A549 (cell line): ENCODE results near the gene PPM1L. TPM values are rescaled to one million over a fixed set of nuclear protein-coding genes. Genes with fewer than 3 reads are reported as not detected.

Experiments used
- ATAC-seq, 2 experiments: fragments of 200-7000 bp in 1 of 2; fragments of >200 bp in 1 of 2; cut with Nextera tagmentation in 1 of 2; cut with Tn5 transposase in 1 of 2; 3 replicates each; pipeline versions ENCODE4 v1.8.0 to v1.9.1; 2018 to 2020; ENCODE audit warnings: mild to moderate bottlenecking in 1 of 2, moderate library complexity in 1 of 2
- CTCF ChIA-PET: fragments of 300-600 bp; sonication (Branson Sonifier 250); formaldehyde crosslinking; extraction: SDS; loops from one replicate; lab custom pipeline; 2021; ENCODE audit warnings: antibody characterized with exemption, inconsistent platforms; lab: Yijun Ruan, JAX
- POLR2A ChIA-PET: fragments of 350-600 bp; formaldehyde crosslinking; extraction: SDS; loops from one replicate; lab custom pipeline; 2021; ENCODE audit warnings: antibody characterized with exemption, inconsistent platforms; lab: Yijun Ruan, JAX
- DNase-seq, 2 experiments: peaks; one replicate each; pipeline versions ENCODE4 v3.0.0 to v3.0.0-alpha.2; 2011 to 2016; ENCODE audit warnings: low read depth in 1 of 2, low spot score in 1 of 2
- FAIRE-seq: peaks from 2 replicates; lab custom pipeline; 2011; peaks lifted over from hg19 to GRCh38; lab: Jason Lieb, UNC
- H3K27ac ChIP-seq, 2 experiments: fragments of >200 bp; sonication (Bioruptor Twin); formaldehyde crosslinking; 3 replicates each; pipeline ENCODE4 v1.5.1; 2016 to 2017
- H3K4me1 ChIP-seq: fragments of >200 bp; sonication (Bioruptor Twin); formaldehyde crosslinking; 3 replicates; pipeline ENCODE4 v1.6.1; 2016
- H3K4me2 ChIP-seq: fragments of >200 bp; sonication (Bioruptor Twin); formaldehyde crosslinking; 3 replicates; pipeline ENCODE4 v1.6.1; 2016
- H3K4me3 ChIP-seq: fragments of >200 bp; sonication (Bioruptor Twin); formaldehyde crosslinking; 3 replicates; pipeline ENCODE4 v1.5.1; 2016
- H3K9me3 ChIP-seq: fragments of >200 bp; sonication (Bioruptor Twin); formaldehyde crosslinking; 3 replicates; pipeline ENCODE4 v1.6.1; 2016
- CBX8 ChIP-seq: fragments of 200-600 bp; sonication (generic); IDR thresholded peaks from 2 replicates; pipeline ENCODE4 v1.6.1; 2016
- CEBPB ChIP-seq, 2 experiments: fragments of >200 bp in 1 of 2; sonication (Bioruptor Twin) in 1 of 2; formaldehyde crosslinking in 1 of 2; IDR thresholded peaks; 2 replicates each; pipeline ENCODE4 v1.6.1; 2012 to 2016
- CHD4 ChIP-seq: fragments of 200-600 bp; sonication (generic); IDR thresholded peaks from 2 replicates; pipeline ENCODE4 v1.6.1; 2016; ENCODE audit warnings: antibody characterized with exemption, mild to moderate bottlenecking, borderline replicate concordance
- EHMT2 ChIP-seq: fragments of 200-600 bp; sonication (generic); IDR thresholded peaks from 2 replicates; pipeline ENCODE4 v1.6.1; 2016; ENCODE audit warnings: antibody characterized with exemption, low read depth, mild to moderate bottlenecking, moderate library complexity
- EP300 ChIP-seq, 2 experiments: fragments of >200 bp; sonication (Bioruptor Twin); formaldehyde crosslinking; IDR thresholded peaks; 2 replicates in 1 of 2; 3 replicates in 1 of 2; pipeline ENCODE4 v1.6.1; 2016 to 2017
- GATA3 ChIP-seq: IDR thresholded peaks from 2 replicates; pipeline ENCODE4 v1.6.1; 2012; ENCODE audit warnings: borderline replicate concordance
- HEYL ChIP-seq: fragments of 250-450 bp; sonication (Bioruptor Pico); IDR thresholded peaks from 2 replicates; pipeline ENCODE4 v1.8.0; 2021; ENCODE audit warnings: mild to moderate bottlenecking, moderate library complexity
- KDM1A ChIP-seq: fragments of 200-600 bp; sonication (generic); IDR thresholded peaks from 2 replicates; pipeline ENCODE4 v1.6.1; 2016; ENCODE audit warnings: low read depth, mild to moderate bottlenecking
- MAFK ChIP-seq: fragments of 450-650 bp; IDR thresholded peaks from 2 replicates; pipeline ENCODE4 v1.6.1; 2014; ENCODE audit not compliant: partially characterized antibody
- NPAS2 ChIP-seq: fragments of 250-450 bp; sonication (Bioruptor Pico); IDR thresholded peaks from 2 replicates; pipeline ENCODE4 v1.8.0; 2022; ENCODE audit warnings: mild to moderate bottlenecking, moderate library complexity, borderline replicate concordance
- NR3C1 ChIP-seq: fragments of >200 bp; sonication (Bioruptor Twin); formaldehyde crosslinking; IDR thresholded peaks from 3 replicates; pipeline ENCODE4 v1.6.1; 2017
- POLR2AphosphoS2 ChIP-seq: conservative IDR thresholded peaks from 2 replicates; pipeline ENCODE4 v1.6.1; 2012; ENCODE audit warnings: low read length, improper control_type of control experiment, inconsistent platforms
- RARB ChIP-seq: fragments of 250-450 bp; sonication (Bioruptor Pico); IDR thresholded peaks from 2 replicates; pipeline ENCODE4 v1.8.0; 2021; ENCODE audit warnings: mild to moderate bottlenecking, moderate library complexity
- RFX5 ChIP-seq: fragments of 450-650 bp; IDR thresholded peaks from 2 replicates; pipeline ENCODE4 v1.7.1; 2014; ENCODE audit warnings: antibody characterized with exemption, mild to moderate bottlenecking, moderate library complexity
- SREBF2 ChIP-seq: fragments of 450-650 bp; IDR thresholded peaks from 2 replicates; pipeline ENCODE4 v1.6.1; 2014; ENCODE audit warnings: mild to moderate bottlenecking, moderate library complexity
- TFCP2L1 ChIP-seq: fragments of 250-450 bp; sonication (Bioruptor Pico); IDR thresholded peaks from 2 replicates; pipeline ENCODE4 v1.5.0; 2021; ENCODE audit warnings: mild to moderate bottlenecking
- ZNF302 ChIP-seq: fragments of 250-450 bp; sonication (Bioruptor Pico); IDR thresholded peaks from 2 replicates; pipeline ENCODE4 v1.9.0; 2021; ENCODE audit warnings: inconsistent platforms, mild to moderate bottlenecking, moderate library complexity
- WGBS: methylation state at CpG from one replicate; pipeline ENCODE4 v1.1.6; 2017; ENCODE audit errors: missing lambda C conversion rate; 5-methylcytosine and 5-hydroxymethylcytosine counted together
- polyA plus RNA-seq, 4 experiments: library from polyadenylated mRNA; depleted of rRNA in 3 of 4; stranded (reverse); fragments of >200 nt; fragmentation: RNase III in 1 of 4; extraction: RNeasy Plus Mini Kit Qiagen cat#74134 plus additional on column Dnase treatment in 1 of 4; gene quantifications; 2 replicates in 3 of 4; 3 replicates in 1 of 4; pipeline ENCODE4 v1.2.3, GENCODE V29; 2011 to 2017
- TF ChIP-seq, protein P1 (sequence below): fragments of 450-650 bp; IDR thresholded peaks from 2 replicates; pipeline ENCODE4 v1.6.1; 2014; ENCODE audit warnings: antibody characterized with exemption
- TF ChIP-seq, protein P2 (sequence below): IDR thresholded peaks from 2 replicates; pipeline ENCODE4 v1.6.1; 2012
- TF ChIP-seq, protein P3 (sequence below): fragments of >200 bp; sonication (Bioruptor Twin); formaldehyde crosslinking; IDR thresholded peaks from 3 replicates; pipeline ENCODE4 v1.6.1; 2016
- TF ChIP-seq, protein P4 (sequence below): fragments of 150-350 bp; IDR thresholded peaks from 2 replicates; pipeline ENCODE4 v1.6.1; 2014; ENCODE audit warnings: low read depth, mild to moderate bottlenecking, low read length

Gene PPM1L
- polyA plus RNA-seq, 2 of the 4 experiments (the other 2 are of a cell fraction): 0.27 to 0.45 TPM

DNA sequence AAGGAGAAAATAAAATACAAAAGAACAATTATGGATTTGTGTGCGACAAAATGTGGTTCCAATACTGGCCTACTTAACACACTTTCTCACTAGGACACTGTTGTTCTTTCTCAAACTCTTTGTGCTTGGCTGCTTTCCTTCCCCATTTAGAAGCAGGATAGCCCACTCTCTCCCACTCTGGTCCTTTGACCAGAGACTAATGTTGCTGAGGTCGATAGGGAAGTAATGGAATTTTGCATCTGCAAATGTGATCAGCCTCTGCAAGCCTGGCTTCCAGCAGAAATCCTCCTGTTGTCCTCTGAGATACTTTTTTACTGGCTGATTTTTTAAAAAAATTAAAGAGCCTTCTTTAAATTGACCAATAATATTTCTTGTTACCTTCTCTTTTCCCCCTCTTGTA, 71.0 kb downstream of the PPM1L start:
- FAIRE-seq (no peak), DNase-seq (no peak)
- Histone ChIP-seq H3K4me1 (no peaks in the 10 kb centered on the region), H3K4me3 (no peak overlapping the region), H3K4me2 (no peak overlapping the region), H3K27ac (no peak overlapping the region), H3K9me3 (no peaks in the 10 kb centered on the region)
- ChIA-PET POLR2A (no interaction called here), CTCF (no interaction called here)
- 34% methylated on average over 2 of the region's 2 CpGs for WGBS
- no peak for TF ChIP-seq HEYL (CRISPR knock-in tag)
- TF ChIP-seq, all 56 proteins: peak for 0
- ATAC-seq: no peak

DNA sequence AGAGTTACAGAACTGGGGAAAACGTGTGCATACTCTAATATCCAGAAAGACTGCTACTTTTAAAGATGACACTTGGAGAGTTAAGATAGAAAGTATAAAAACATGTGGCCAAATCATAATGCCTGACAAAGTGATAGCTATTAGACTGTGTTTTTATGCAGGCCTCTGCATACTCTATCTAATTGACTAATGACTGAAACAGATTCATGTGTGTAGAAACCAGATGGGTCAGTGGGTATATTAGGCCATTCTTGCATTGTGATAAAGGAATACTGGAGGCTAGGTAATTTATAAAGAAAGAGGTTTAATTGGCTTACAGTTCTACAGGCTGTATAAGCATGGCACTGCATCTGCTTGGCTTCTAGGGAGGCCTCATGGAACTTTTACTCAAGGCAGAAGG, 71.5 kb downstream of the PPM1L start:
- CTCF ChIA-PET: no interaction called here
- 0% methylated on average over 1 of the region's 1 CpG for WGBS
- no peak overlapping the region for H3K4me3 ChIP-seq
- H3K4me1 ChIP-seq: no peaks in the 10 kb centered on the region
- H3K4me2 ChIP-seq: no peak overlapping the region
- FAIRE-seq (no peak), ATAC-seq (no peak), DNase-seq (no peak)
- TF ChIP-seq RFX5: no peak
- TF ChIP-seq POLR2AphosphoS2: no peak
- no peak for TF ChIP-seq SREBF2
- TF ChIP-seq EHMT2: no peak
- TF ChIP-seq, protein P1, sequence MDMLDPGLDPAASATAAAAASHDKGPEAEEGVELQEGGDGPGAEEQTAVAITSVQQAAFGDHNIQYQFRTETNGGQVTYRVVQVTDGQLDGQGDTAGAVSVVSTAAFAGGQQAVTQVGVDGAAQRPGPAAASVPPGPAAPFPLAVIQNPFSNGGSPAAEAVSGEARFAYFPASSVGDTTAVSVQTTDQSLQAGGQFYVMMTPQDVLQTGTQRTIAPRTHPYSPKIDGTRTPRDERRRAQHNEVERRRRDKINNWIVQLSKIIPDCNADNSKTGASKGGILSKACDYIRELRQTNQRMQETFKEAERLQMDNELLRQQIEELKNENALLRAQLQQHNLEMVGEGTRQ: no peak
- TF ChIP-seq KDM1A: no peak
- no peak for TF ChIP-seq CBX8
- TF ChIP-seq CHD4: no peak
- no peak for TF ChIP-seq MAFK
- TF ChIP-seq RARB: no peak
- no peak for TF ChIP-seq CEBPB (IDR thresholded peaks at IDR 0.05)
- TF ChIP-seq TFCP2L1 (CRISPR knock-in tag): no peak
- TF ChIP-seq EP300 (IDR thresholded peaks at IDR 0.05): no peak
- TF ChIP-seq, all 56 proteins: peak for 0
- Histone ChIP-seq H3K27ac (no peak overlapping the region), H3K9me3 (no peaks in the 10 kb centered on the region)
- POLR2A ChIA-PET: no interaction called here

DNA sequence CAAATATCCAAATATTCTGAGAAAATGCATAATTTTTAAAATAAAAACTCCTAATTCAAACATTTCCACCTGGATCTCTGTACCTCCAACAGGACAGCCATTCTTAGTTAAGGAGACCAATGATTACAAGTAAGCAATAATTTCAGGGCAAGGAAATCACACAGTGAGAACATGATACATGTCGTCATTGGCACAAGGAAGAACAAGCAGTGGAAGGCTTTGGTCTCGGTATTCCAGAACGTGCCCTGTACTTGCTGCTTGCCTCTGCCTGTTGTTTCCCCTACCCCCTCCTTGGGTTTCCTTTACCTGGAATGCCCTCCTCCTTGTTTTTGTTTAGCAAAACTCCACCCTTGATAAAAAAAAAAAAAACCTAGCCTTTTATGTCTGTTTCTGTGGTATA, 72.8 kb downstream of the PPM1L start:
- ATAC-seq: no peak
- ChIA-PET CTCF (no interaction called here), POLR2A (no interaction called here)

More for the DNA sequence above, 72.8 kb downstream of the PPM1L start:
- WGBS: 34% methylated on average over 3 of the region's 3 CpGs
- Histone ChIP-seq H3K4me3 (no peak overlapping the region), H3K9me3 (no peaks in the 10 kb centered on the region), H3K27ac (no peak overlapping the region), H3K4me1 (no peaks in the 10 kb centered on the region), H3K4me2 (no peak overlapping the region)
- TF ChIP-seq, protein P2, sequence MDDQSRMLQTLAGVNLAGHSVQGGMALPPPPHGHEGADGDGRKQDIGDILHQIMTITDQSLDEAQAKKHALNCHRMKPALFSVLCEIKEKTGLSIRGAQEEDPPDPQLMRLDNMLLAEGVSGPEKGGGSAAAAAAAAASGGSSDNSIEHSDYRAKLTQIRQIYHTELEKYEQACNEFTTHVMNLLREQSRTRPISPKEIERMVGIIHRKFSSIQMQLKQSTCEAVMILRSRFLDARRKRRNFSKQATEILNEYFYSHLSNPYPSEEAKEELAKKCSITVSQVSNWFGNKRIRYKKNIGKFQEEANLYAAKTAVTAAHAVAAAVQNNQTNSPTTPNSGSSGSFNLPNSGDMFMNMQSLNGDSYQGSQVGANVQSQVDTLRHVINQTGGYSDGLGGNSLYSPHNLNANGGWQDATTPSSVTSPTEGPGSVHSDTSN: no peak
- TF ChIP-seq HEYL (CRISPR knock-in tag): no peak
- TF ChIP-seq, protein P3, sequence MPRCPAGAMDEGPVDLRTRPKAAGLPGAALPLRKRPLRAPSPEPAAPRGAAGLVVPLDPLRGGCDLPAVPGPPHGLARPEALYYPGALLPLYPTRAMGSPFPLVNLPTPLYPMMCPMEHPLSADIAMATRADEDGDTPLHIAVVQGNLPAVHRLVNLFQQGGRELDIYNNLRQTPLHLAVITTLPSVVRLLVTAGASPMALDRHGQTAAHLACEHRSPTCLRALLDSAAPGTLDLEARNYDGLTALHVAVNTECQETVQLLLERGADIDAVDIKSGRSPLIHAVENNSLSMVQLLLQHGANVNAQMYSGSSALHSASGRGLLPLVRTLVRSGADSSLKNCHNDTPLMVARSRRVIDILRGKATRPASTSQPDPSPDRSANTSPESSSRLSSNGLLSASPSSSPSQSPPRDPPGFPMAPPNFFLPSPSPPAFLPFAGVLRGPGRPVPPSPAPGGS: no peak
- no peak for TF ChIP-seq GATA3
- TF ChIP-seq NR3C1: no peak
- TF ChIP-seq, protein P4, sequence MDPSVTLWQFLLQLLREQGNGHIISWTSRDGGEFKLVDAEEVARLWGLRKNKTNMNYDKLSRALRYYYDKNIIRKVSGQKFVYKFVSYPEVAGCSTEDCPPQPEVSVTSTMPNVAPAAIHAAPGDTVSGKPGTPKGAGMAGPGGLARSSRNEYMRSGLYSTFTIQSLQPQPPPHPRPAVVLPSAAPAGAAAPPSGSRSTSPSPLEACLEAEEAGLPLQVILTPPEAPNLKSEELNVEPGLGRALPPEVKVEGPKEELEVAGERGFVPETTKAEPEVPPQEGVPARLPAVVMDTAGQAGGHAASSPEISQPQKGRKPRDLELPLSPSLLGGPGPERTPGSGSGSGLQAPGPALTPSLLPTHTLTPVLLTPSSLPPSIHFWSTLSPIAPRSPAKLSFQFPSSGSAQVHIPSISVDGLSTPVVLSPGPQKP: no peak
- TF ChIP-seq ZNF302: no peak
- TF ChIP-seq NPAS2 (CRISPR knock-in tag): no peak
- no peak for FAIRE-seq
- no peak for DNase-seq
